GM21528 (cell line): Measurements from ENCODE around the gene BAHCC1.

Experiments
- ATAC-seq: cut with Tn5 transposase; IDR thresholded peaks from one replicate; pipeline ENCODE4 v1.9.1; 2021; ENCODE audit warnings: mild to moderate bottlenecking, moderate library complexity; ENCODE audit not compliant: unreplicated experiment, low FRiP score

BAHCC1 gene

GRCh38 chr17:81456798-81457197 is 61.5 kb downstream of the BAHCC1 start:
- ATAC-seq: no peak

- no peak for ATAC-seq
Measured at GRCh38 chr17:81457401-81457800, 62.1 kb downstream of the BAHCC1 start.

- ATAC-seq: no peak
Measured at GRCh38 chr17:81457917-81458555, 62.8 kb downstream of the BAHCC1 start.

- no peak for ATAC-seq
Measured at GRCh38 chr17:81458628-81459027, 63.4 kb downstream of the BAHCC1 start.

GRCh38 chr17:81459224-81459623 is 64.0 kb downstream of the BAHCC1 start:
- no peak for ATAC-seq

GRCh38 chr17:81459864-81460263 is 64.6 kb downstream of the BAHCC1 start:
- no peak for ATAC-seq

- ATAC-seq: no peak
Measured at GRCh38 chr17:81460856-81461460, 65.7 kb downstream of the BAHCC1 start.

- no peak for ATAC-seq
Measured at GRCh38 chr17:81461607-81462500, 66.6 kb downstream of the BAHCC1 start.

GRCh38 chr17:81462506-81463125 is 67.4 kb downstream of the BAHCC1 start:
- ATAC-seq: no peak

GRCh38 chr17:81463506-81463905 is 68.2 kb downstream of the BAHCC1 start:
- ATAC-seq: no peak

- no peak for ATAC-seq
Measured at GRCh38 chr17:81464586-81464985, 69.3 kb downstream of the BAHCC1 start.

- ATAC-seq: no peak
Measured at GRCh38 chr17:81465910-81466309, 70.7 kb downstream of the BAHCC1 start.

- ATAC-seq: no peak
Measured at GRCh38 chr17:81466564-81467472, 71.6 kb downstream of the BAHCC1 start.

GRCh38 chr17:81468111-81468769 is 73.0 kb downstream of the BAHCC1 start:
- ATAC-seq: no peak

- no peak for ATAC-seq
Measured at GRCh38 chr17:81468770-81469121, 73.5 kb downstream of the BAHCC1 start.

- no peak for ATAC-seq
Measured at GRCh38 chr17:81469266-81469665, 74.0 kb downstream of the BAHCC1 start.

- ATAC-seq: no peak
Measured at GRCh38 chr17:81470270-81470943, 75.2 kb downstream of the BAHCC1 start.

- ATAC-seq: no peak
Measured at GRCh38 chr17:81470944-81471817, 75.9 kb downstream of the BAHCC1 start.
